Activated CD4-positive, alpha-beta T cell treated with anti-CD3 and anti-CD28 coated beads, Interleukin-2, amount 50 U/mL, for 16 hours (primary cell): ENCODE data around the gene KHNYN.
A peak's percentile ranks its signal among the peaks of the same experiment; 100 is the strongest.
"Not testable (repeated sequence)": the region's sequence is repeated elsewhere in the genome, so short reads cannot be mapped to it uniquely, and the experiment has no call there.

Source experiments
- DNase-seq: peaks from one replicate; pipeline ENCODE4 v3.0.0-alpha.2; 2020

The KHNYN gene

DNA sequence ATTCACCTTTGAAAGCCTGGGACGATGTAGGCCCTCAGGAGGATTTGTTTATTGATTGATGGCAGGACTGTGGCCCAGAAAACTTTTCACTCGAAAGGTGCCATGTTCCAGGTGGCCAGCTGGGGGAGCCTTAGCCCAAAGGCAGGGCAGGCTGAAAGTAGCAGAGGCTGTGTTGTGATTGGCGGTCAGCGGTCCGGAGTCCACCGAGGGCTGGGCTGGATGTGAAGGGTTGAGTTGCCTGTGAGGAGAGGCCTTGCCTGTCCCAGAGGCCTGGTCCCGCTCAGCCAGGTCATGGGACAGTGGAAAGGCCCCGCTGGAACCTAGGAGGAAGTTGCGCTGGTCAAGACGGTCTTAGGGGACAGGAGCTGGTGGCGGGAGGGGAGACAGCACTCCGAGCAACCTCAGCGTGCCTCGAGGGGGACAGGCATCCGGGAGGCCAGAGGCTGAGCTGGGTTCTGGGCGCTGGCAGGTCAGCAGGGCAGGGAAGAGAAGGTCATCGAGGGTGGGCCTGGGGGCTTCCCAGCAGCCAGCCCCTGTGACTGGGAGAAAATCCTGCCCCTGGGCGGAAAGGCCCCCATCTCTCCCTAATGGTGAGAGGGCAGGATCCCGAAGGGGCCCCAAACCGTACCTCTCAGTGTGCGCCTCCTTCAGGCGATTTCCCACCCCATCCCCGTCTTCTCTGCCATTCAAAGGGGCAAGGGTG, 52.0 kb downstream of the KHNYN start:
- DNase-seq = peak; percentile 61

DNA sequence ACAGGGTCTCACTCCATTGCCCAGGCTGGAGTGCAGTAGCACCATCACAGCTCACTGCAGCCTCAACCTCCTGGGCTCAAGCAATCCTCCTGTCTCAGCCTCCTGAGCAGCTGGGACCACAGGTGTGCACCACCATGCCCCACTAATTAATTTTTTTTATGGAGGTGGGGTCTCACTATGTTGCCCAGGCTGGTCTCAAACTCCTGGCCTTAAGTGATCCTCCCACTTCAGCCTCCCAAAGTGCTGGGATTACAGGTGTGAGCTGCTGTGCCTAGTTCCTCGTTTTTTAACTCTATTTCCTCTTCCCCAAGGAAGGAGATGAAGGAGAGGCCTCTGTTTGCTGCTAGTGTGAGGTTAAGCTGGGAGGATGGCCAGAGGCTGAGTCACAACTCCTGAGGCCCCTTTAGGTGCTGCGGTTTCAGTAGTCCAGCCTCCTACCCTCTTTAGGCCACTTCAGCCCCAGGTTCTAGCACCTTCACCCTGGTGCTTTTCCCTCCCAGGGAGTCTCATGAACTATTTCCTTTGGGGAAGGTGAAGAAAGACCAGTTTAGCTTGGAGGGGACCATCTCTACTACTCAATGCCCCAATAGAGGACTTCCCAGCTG, 53.0 kb downstream of the KHNYN start:
- not testable (repeated sequence) for DNase-seq

DNA sequence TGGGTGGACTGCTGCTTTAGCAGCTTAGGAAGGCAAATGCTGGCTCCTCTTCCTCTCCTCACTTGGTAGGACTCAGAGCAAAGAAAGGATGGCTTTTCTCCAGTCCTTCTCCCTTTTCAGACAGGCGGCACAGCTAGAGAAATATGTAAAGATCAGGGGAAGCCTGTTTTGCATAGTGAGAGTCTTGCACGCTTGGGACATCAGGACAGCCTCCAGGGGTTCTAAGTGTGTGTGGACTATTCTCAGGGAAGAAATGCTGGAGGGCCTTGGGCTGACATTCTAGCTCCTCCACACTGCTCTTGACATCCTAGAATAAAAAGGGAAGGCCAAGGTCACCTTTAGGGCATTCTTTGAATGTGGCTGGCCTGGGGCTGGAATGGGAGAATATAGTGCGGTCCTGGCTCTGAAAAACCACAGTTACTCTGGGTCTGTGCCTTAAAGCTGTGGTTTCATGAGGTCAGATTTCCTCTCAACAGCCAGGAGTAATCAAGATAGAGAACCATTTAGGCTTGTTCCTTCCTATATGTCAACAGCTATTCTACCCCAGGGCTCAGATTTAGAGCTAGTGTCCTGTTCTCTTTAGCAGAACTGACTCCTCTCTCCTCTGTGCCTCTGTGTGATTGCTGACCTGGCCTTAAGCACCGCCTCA, 54.0 kb downstream of the KHNYN start:
- DNase-seq = peak; percentile 37
